D341Med (cell line): ENCODE results near the gene RNF144A.
"Not testable (repeated sequence)": the region's sequence is repeated elsewhere in the genome, so short reads cannot be mapped to it uniquely, and the experiment has no call there.

ENCODE experiments used
- DNase-seq: peaks from one replicate; pipeline ENCODE4 v3.0.0; 2012; ENCODE audit warnings: low spot score

Gene RNF144A

GRCh38 chr2:6917071-6917760 is at the start of gene RNF144A:
Gene RNF144A (plus strand): TSS chr2:6917412. CDS start chr2:6996927, 79,515 bp downstream.
- peak; percentile 95 for DNase-seq

GRCh38 chr2:6872394-6872793 is 44.8 kb upstream of the RNF144A start:
- DNase-seq: no peak

GRCh38 chr2:6874032-6874431 is 43.2 kb upstream of the RNF144A start:
- DNase-seq: no peak

- DNase-seq: no peak
Observed at GRCh38 chr2:6876309-6876708, 40.9 kb upstream of the RNF144A start.

- DNase-seq: no peak
Observed at GRCh38 chr2:6877402-6878304, 39.6 kb upstream of the RNF144A start, which contains the start of gene RSAD2. Gene RSAD2 (plus strand): TSS chr2:6877777. CDS start chr2:6877801, 24 bp downstream.

- DNase-seq: no peak
Observed at GRCh38 chr2:6878549-6878948, 38.7 kb upstream of the RNF144A start.

- no peak for DNase-seq
Observed at GRCh38 chr2:6879011-6879410, 38.2 kb upstream of the RNF144A start.

- no peak for DNase-seq
Observed at GRCh38 chr2:6880200-6880733, 36.9 kb upstream of the RNF144A start.

- DNase-seq: no peak
Observed at GRCh38 chr2:6881046-6881445, 36.2 kb upstream of the RNF144A start.

GRCh38 chr2:6881516-6881915 is 35.7 kb upstream of the RNF144A start:
- no peak for DNase-seq

- no peak for DNase-seq
Observed at GRCh38 chr2:6883448-6884122, 33.6 kb upstream of the RNF144A start.

GRCh38 chr2:6885551-6885950 is 31.7 kb upstream of the RNF144A start:
- no peak for DNase-seq

- no peak for DNase-seq
Observed at GRCh38 chr2:6885968-6886367, 31.2 kb upstream of the RNF144A start.

- no peak for DNase-seq
Observed at GRCh38 chr2:6887751-6888192, 29.4 kb upstream of the RNF144A start.

GRCh38 chr2:6888724-6889123 is 28.5 kb upstream of the RNF144A start:
- DNase-seq: no peak

- no peak for DNase-seq
Observed at GRCh38 chr2:6893876-6894482, 23.2 kb upstream of the RNF144A start.

- no peak for DNase-seq
Observed at GRCh38 chr2:6896930-6897759, 20.1 kb upstream of the RNF144A start.

- not testable (repeated sequence) for DNase-seq
Observed at GRCh38 chr2:6902581-6902980, 14.6 kb upstream of the RNF144A start.

- DNase-seq: no peak
Observed at GRCh38 chr2:6905668-6906067, 11.5 kb upstream of the RNF144A start.

- no peak for DNase-seq
Observed at GRCh38 chr2:6906165-6906741, 11.0 kb upstream of the RNF144A start.

- no peak for DNase-seq
Observed at GRCh38 chr2:6908291-6908690, 8.9 kb upstream of the RNF144A start.
